ENCODE data around the gene BLOC1S3.

Gene BLOC1S3

DNA sequence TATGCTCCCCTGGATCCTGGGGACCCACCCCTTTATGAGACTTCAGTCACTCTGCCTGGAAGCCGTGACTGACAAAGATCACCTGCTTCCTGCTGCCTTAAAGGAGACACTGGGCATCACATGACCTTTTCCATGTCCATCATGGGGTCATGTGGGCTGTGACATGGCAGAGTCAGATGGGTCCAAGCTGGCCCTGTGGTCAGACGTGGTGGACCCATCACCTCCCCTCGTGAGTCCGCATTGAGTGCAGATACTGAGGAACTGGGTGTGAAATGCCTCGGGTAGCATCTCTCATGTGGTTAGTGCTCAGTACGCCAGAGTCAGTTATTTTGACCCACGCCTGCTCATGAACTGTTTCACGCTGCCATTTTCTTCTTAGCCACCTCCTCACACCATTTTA is 44.9 kb upstream of the BLOC1S3 start:
- TF ChIP-seq FOXP2 (optimal IDR thresholded peaks at IDR 0.05; ENCODE audit: borderline replicate concordance, extremely low read depth, extremely low read length, insufficient read depth) (no peak), TAF1 (IDR thresholded peaks at IDR 0.05; ENCODE audit: borderline replicate concordance, insufficient read depth, low read length) (no peak), SIN3A (IDR thresholded peaks at IDR 0.05; ENCODE audit: borderline replicate concordance, insufficient read depth, low read length) (no peak), POLR2AphosphoS5 (IDR thresholded peaks at IDR 0.05; ENCODE audit: low read depth, low read length) (no peak)
- TF ChIP-seq, protein P1, sequence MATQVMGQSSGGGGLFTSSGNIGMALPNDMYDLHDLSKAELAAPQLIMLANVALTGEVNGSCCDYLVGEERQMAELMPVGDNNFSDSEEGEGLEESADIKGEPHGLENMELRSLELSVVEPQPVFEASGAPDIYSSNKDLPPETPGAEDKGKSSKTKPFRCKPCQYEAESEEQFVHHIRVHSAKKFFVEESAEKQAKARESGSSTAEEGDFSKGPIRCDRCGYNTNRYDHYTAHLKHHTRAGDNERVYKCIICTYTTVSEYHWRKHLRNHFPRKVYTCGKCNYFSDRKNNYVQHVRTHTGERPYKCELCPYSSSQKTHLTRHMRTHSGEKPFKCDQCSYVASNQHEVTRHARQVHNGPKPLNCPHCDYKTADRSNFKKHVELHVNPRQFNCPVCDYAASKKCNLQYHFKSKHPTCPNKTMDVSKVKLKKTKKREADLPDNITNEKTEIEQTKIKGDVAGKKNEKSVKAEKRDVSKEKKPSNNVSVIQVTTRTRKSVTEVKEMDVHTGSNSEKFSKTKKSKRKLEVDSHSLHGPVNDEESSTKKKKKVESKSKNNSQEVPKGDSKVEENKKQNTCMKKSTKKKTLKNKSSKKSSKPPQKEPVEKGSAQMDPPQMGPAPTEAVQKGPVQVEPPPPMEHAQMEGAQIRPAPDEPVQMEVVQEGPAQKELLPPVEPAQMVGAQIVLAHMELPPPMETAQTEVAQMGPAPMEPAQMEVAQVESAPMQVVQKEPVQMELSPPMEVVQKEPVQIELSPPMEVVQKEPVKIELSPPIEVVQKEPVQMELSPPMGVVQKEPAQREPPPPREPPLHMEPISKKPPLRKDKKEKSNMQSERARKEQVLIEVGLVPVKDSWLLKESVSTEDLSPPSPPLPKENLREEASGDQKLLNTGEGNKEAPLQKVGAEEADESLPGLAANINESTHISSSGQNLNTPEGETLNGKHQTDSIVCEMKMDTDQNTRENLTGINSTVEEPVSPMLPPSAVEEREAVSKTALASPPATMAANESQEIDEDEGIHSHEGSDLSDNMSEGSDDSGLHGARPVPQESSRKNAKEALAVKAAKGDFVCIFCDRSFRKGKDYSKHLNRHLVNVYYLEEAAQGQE (IDR thresholded peaks at IDR 0.05; ENCODE audit: insufficient read depth in 1 of 2, low read depth in 2 of 2, low read length in 2 of 2) = no peak

DNA sequence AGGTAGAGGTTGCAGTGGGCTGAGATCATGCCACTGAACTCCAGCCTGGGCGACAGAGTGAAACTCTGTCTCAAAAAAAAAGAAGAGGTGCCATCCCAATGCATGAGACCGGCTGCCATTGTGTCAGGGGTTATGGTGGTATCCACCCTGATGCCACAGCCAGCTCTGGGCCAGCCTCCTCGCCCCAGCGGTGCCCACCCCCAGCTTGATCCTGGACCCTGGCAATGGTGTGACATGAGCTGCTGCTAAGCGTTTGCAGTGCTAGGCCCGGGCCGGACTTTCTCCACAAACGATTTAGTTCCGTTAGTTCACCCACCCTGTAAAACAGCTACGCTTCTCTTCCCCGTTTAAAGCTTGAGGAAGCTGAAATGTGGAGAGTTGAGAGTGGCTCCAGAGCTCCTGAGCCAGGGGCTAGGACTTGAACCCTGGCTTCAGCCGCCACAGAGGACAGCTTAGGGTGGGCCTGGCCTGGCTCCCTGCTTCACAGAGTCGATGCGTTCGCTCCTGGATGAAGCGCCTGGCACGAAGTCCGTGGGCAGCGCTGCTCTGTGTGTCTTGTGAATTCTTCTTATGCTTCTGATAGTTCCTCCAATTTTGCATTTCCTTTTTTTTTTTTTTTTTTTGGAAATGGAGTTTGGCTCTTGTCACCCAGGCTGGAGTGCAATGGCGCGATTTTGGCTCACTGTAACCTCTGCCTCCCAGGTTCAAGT is 43.3 kb upstream of the BLOC1S3 start:
- TF ChIP-seq POLR2AphosphoS5 (IDR thresholded peaks at IDR 0.05; ENCODE audit: low read depth, low read length) (no peak), FOXP2 (optimal IDR thresholded peaks at IDR 0.05; ENCODE audit: borderline replicate concordance, extremely low read depth, extremely low read length, insufficient read depth) (no peak), TAF1 (IDR thresholded peaks at IDR 0.05; ENCODE audit: borderline replicate concordance, insufficient read depth, low read length) (no peak)
- TF ChIP-seq, protein P1 (IDR thresholded peaks at IDR 0.05; ENCODE audit: insufficient read depth in 1 of 2, low read depth in 2 of 2, low read length in 2 of 2) = no peak

DNA sequence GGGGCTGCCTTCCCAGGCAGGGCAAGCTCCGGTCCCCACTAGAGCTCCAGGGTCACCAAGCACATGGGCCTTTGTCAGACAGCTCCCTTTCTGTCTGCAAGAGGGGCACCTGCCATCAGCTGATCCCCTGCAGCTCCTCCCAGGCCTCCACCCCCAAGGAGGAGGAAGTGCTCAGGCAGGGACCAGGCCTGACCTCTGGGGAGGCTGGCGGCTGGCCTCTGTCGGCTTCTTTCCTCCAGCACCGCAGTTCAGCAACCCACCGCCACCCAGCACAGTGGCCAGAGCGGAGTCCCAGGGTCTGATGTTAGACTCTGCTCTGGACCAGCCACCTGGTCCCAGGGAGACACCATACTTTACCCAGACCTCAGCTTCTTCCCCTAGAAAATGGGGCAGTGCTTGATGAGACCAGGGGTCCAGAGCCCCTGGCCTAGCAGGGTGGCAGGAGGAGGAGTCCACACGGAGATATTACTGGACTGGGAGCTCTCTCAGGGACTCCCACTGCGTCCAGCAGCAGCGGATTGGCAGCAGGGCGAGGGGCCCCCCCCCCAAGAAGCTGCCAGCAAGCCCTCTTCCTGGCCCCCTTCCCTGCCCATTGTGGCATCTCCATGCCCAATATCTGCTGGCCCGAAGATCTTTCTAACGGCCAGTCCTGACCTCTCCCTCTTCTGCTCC is 41.9 kb upstream of the BLOC1S3 start:
- TF ChIP-seq SIN3A (IDR thresholded peaks at IDR 0.05; ENCODE audit: borderline replicate concordance, insufficient read depth, low read length) (no peak), FOXP2 (optimal IDR thresholded peaks at IDR 0.05; ENCODE audit: borderline replicate concordance, extremely low read depth, extremely low read length, insufficient read depth) (no peak), POLR2AphosphoS5 (IDR thresholded peaks at IDR 0.05; ENCODE audit: low read depth, low read length) (no peak), TAF1 (IDR thresholded peaks at IDR 0.05; ENCODE audit: borderline replicate concordance, insufficient read depth, low read length) (no peak)
- TF ChIP-seq, protein P1 (IDR thresholded peaks at IDR 0.05; ENCODE audit: insufficient read depth in 1 of 2, low read depth in 2 of 2, low read length in 2 of 2) = no peak

DNA sequence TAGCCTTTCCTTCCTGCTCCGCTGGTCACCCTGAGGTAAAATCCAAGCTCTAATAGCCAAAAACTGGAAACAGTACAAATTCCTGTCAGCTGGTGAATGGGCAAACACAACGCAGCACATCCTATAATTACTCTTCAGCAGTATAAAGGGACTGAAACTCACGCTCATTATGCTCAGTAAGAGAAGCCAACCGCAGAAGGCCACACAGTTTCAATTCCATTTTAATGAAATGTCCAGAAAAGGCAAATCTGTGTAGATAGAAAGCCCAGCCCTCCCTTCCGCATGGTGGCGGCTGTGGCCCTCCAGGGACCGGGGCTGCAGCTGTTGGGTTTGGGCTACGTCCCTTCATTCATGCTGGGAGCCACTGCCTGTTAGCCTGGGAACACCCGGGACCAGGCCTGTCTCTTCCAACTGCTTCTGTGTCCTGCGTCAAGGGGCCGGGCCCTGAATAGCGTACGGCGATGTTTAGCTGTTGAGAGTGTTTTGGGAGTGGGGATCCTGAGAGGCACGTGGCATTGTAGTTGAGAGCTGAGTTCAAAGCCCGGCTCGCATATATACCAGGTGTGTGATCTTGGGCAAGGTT is 41.3 kb upstream of the BLOC1S3 start:
- TF ChIP-seq POLR2AphosphoS5 (IDR thresholded peaks at IDR 0.05; ENCODE audit: low read depth, low read length) = no peak
- TF ChIP-seq FOXP2 (optimal IDR thresholded peaks at IDR 0.05; ENCODE audit: borderline replicate concordance, extremely low read depth, extremely low read length, insufficient read depth) = no peak
- TF ChIP-seq TAF1 (IDR thresholded peaks at IDR 0.05; ENCODE audit: borderline replicate concordance, insufficient read depth, low read length) = no peak
- no peak for TF ChIP-seq SIN3A (IDR thresholded peaks at IDR 0.05; ENCODE audit: borderline replicate concordance, insufficient read depth, low read length)
- TF ChIP-seq, protein P1 (IDR thresholded peaks at IDR 0.05; ENCODE audit: insufficient read depth in 1 of 2, low read depth in 2 of 2, low read length in 2 of 2) = no peak
